Neural cell (in vitro differentiated cells): ENCODE measurements around the gene SH3RF3. TPM values are rescaled to one million over a fixed set of nuclear protein-coding genes. Genes with fewer than 3 reads are reported as not detected.

Experiments used
- H2AFZ ChIP-seq: fragments of 200-600, 300-800 bp; sonication (generic), shearing (Covaris generic); 2 replicates; pipeline ENCODE4 v1.6.0; 2014; ENCODE audit warnings: low read depth, mild to moderate bottlenecking, antibody characterized with exemption, low read length, moderate library complexity
- H3F3A ChIP-seq: fragments of 200-600 bp; shearing (Covaris generic); 2 replicates; pipeline ENCODE4 v1.6.1; 2016; ENCODE audit warnings: mild to moderate bottlenecking, moderate library complexity, mixed read lengths, antibody characterized with exemption, low read length; ENCODE audit not compliant: insufficient read depth, poor library complexity, severe bottlenecking
- H3K27ac ChIP-seq: fragments of 200-600, 300-800 bp; sonication (generic), shearing (Covaris generic); 2 replicates; pipeline ENCODE4 v1.5.1; 2014; ENCODE audit warnings: mild to moderate bottlenecking, low read length, moderate library complexity
- H3K27me3 ChIP-seq: fragments of 300-800, 200-600 bp; sonication (generic), shearing (Covaris generic); 2 replicates; pipeline ENCODE4 v1.6.0; 2014; ENCODE audit warnings: mild to moderate bottlenecking, low read depth, low read length, moderate library complexity; ENCODE audit not compliant: insufficient read depth
- H3K36me3 ChIP-seq: fragments of 300-800, 200-600 bp; sonication (generic), shearing (Covaris generic); 2 replicates; pipeline ENCODE4 v1.5.1; 2014; ENCODE audit warnings: mild to moderate bottlenecking, antibody characterized with exemption, low read length, moderate library complexity; ENCODE audit not compliant: insufficient read depth
- H3K4me2 ChIP-seq: fragments of 300-800, 200-600 bp; sonication (generic), shearing (Covaris generic); 2 replicates; pipeline ENCODE4 v1.6.0; 2014; ENCODE audit warnings: mild to moderate bottlenecking, low read length
- H3K4me3 ChIP-seq: fragments of 300-800, 200-600 bp; sonication (generic), shearing (Covaris generic); 2 replicates; pipeline ENCODE4 v1.5.1; 2014; ENCODE audit warnings: mild to moderate bottlenecking, low read length, moderate library complexity
- H3K79me2 ChIP-seq: fragments of 200-600 bp; shearing (Covaris generic); replicated peaks from 2 replicates; pipeline ENCODE4 v1.6.0; 2014; ENCODE audit warnings: mild to moderate bottlenecking, low read length, moderate library complexity; ENCODE audit not compliant: insufficient read depth
- H3K9ac ChIP-seq: fragments of 300-800, 200-600 bp; sonication (generic), shearing (Covaris generic); 2 replicates; pipeline ENCODE4 v1.6.1; 2016; ENCODE audit warnings: mild to moderate bottlenecking, low read length, mixed read lengths
- H3K9me2 ChIP-seq: fragments of 200-600 bp; shearing (Covaris generic); 2 replicates; pipeline ENCODE4 v1.6.1; 2016; ENCODE audit warnings: mild to moderate bottlenecking, low read length, mixed read lengths; ENCODE audit not compliant: insufficient read depth
- H3K9me3 ChIP-seq: fragments of 200-600, 300-800 bp; sonication (generic), shearing (Covaris generic); 2 replicates; pipeline ENCODE4 v1.6.1; 2016; ENCODE audit warnings: mild to moderate bottlenecking, mixed run types, low read length, moderate library complexity, mixed read lengths
- H4K20me1 ChIP-seq: fragments of 200-600 bp; shearing (Covaris generic); 2 replicates; pipeline ENCODE4 v1.6.1; 2016; ENCODE audit warnings: mild to moderate bottlenecking, mixed run types; ENCODE audit not compliant: insufficient read depth
- EP300 ChIP-seq: fragments of 450-650 bp; conservative IDR thresholded peaks from 2 replicates; pipeline ENCODE4 v1.6.1; 2014; ENCODE audit warnings: antibody characterized with exemption, mild to moderate bottlenecking, moderate library complexity; ENCODE audit not compliant: poor library complexity, severe bottlenecking
- EZH2 ChIP-seq: fragments of 200-600, 300-800 bp; shearing (Covaris generic), sonication (generic); IDR thresholded peaks from 2 replicates; pipeline ENCODE4 v1.6.1; 2014; ENCODE audit warnings: antibody characterized with exemption, low read length, borderline replicate concordance, mild to moderate bottlenecking; ENCODE audit not compliant: insufficient read depth, poor library complexity, severe bottlenecking
- MXI1 ChIP-seq: fragments of 450-650 bp; conservative IDR thresholded peaks from 2 replicates; pipeline ENCODE4 v1.6.1; 2014; ENCODE audit warnings: antibody characterized with exemption, mild to moderate bottlenecking; ENCODE audit not compliant: poor library complexity, severe bottlenecking
- POLR2AphosphoS5 ChIP-seq: IDR thresholded peaks from 2 replicates; pipeline ENCODE4 v1.6.1; 2012
- RAD21 ChIP-seq: fragments of 450-650 bp; conservative IDR thresholded peaks from 2 replicates; pipeline ENCODE4 v1.6.1; 2014; ENCODE audit warnings: antibody characterized with exemption, mild to moderate bottlenecking, moderate library complexity
- SMC3 ChIP-seq: fragments of 450-650 bp; conservative IDR thresholded peaks from 2 replicates; pipeline ENCODE4 v1.6.1; 2014; ENCODE audit warnings: antibody characterized with exemption, mild to moderate bottlenecking, moderate library complexity; ENCODE audit not compliant: poor library complexity
- TAF1 ChIP-seq: IDR thresholded peaks from 2 replicates; pipeline ENCODE4 v1.6.1; 2012; ENCODE audit warnings: low read depth
- polyA plus RNA-seq: library from polyadenylated mRNA; depleted of rRNA; stranded (reverse); fragments of >200 nt; gene quantifications from 2 replicates; pipeline ENCODE4 v1.2.3, GENCODE V29; 2014
- TF ChIP-seq, protein P1 (sequence below): IDR thresholded peaks from 2 replicates; pipeline ENCODE4 v1.6.1; 2012; ENCODE audit warnings: borderline replicate concordance
- TF ChIP-seq, protein P2 (sequence below): fragments of 450-650 bp; IDR thresholded peaks from 2 replicates; pipeline ENCODE4 v1.5.1; 2014; ENCODE audit warnings: antibody characterized with exemption, mild to moderate bottlenecking, moderate library complexity; ENCODE audit not compliant: poor library complexity, severe bottlenecking

Gene SH3RF3
- polyA plus RNA-seq, 1 donor from 2014 or later: 0.53 TPM

DNA sequence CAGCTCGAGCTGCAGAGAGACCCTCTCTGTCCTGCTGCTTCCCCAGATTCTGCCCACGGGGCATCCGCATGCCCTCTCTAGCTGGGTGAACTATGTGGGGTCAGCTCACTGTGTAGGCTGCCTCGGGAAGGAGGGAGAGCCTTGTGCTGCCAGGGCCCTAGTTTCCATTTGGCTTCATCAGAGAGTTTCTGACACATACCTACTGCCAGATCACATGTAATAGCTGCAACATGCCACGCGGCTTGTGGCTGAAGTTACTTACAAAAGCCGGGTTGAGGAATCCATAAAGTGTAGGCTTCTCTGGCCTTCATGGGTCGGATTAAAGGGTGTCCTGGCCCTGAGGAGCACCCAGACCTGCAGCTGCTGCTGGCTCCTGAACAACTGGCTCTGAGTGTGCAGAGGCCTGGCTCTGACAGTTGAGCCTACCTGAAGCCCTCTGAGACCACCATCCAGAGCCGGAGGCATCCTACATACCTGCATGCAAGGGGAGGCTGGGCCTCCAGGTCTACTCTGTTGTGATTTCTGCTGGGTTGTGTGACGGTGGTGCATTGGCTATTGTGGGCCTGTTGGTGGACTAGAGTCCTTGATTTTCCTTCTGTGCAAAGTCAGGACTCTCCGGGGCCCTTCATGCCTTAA is 130.0 kb downstream of the SH3RF3 start:
- Histone ChIP-seq H3K9me2 (no peaks in the 10 kb centered on the region), H3K4me2 (no peak overlapping the region), H3K4me3 (no peak overlapping the region), H2AFZ (no peak overlapping the region), H3K9ac (no peak overlapping the region), H3K36me3 (no peaks in the 10 kb centered on the region), H3F3A (no peaks in the 10 kb centered on the region), H3K79me2 (no peaks in the 10 kb centered on the region), H4K20me1 (no peaks in the 10 kb centered on the region), H3K27ac (no peak overlapping the region), H3K27me3 (no peaks in the 10 kb centered on the region), H3K9me3 (no peaks in the 10 kb centered on the region)
- TF ChIP-seq, protein P1, sequence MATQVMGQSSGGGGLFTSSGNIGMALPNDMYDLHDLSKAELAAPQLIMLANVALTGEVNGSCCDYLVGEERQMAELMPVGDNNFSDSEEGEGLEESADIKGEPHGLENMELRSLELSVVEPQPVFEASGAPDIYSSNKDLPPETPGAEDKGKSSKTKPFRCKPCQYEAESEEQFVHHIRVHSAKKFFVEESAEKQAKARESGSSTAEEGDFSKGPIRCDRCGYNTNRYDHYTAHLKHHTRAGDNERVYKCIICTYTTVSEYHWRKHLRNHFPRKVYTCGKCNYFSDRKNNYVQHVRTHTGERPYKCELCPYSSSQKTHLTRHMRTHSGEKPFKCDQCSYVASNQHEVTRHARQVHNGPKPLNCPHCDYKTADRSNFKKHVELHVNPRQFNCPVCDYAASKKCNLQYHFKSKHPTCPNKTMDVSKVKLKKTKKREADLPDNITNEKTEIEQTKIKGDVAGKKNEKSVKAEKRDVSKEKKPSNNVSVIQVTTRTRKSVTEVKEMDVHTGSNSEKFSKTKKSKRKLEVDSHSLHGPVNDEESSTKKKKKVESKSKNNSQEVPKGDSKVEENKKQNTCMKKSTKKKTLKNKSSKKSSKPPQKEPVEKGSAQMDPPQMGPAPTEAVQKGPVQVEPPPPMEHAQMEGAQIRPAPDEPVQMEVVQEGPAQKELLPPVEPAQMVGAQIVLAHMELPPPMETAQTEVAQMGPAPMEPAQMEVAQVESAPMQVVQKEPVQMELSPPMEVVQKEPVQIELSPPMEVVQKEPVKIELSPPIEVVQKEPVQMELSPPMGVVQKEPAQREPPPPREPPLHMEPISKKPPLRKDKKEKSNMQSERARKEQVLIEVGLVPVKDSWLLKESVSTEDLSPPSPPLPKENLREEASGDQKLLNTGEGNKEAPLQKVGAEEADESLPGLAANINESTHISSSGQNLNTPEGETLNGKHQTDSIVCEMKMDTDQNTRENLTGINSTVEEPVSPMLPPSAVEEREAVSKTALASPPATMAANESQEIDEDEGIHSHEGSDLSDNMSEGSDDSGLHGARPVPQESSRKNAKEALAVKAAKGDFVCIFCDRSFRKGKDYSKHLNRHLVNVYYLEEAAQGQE: no peak
- TF ChIP-seq TAF1 (no peak), RAD21 (no peak), MXI1 (no peak), EZH2 (no peak), POLR2AphosphoS5 (no peak)
- TF ChIP-seq, protein P2, sequence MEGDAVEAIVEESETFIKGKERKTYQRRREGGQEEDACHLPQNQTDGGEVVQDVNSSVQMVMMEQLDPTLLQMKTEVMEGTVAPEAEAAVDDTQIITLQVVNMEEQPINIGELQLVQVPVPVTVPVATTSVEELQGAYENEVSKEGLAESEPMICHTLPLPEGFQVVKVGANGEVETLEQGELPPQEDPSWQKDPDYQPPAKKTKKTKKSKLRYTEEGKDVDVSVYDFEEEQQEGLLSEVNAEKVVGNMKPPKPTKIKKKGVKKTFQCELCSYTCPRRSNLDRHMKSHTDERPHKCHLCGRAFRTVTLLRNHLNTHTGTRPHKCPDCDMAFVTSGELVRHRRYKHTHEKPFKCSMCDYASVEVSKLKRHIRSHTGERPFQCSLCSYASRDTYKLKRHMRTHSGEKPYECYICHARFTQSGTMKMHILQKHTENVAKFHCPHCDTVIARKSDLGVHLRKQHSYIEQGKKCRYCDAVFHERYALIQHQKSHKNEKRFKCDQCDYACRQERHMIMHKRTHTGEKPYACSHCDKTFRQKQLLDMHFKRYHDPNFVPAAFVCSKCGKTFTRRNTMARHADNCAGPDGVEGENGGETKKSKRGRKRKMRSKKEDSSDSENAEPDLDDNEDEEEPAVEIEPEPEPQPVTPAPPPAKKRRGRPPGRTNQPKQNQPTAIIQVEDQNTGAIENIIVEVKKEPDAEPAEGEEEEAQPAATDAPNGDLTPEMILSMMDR: no peak

DNA sequence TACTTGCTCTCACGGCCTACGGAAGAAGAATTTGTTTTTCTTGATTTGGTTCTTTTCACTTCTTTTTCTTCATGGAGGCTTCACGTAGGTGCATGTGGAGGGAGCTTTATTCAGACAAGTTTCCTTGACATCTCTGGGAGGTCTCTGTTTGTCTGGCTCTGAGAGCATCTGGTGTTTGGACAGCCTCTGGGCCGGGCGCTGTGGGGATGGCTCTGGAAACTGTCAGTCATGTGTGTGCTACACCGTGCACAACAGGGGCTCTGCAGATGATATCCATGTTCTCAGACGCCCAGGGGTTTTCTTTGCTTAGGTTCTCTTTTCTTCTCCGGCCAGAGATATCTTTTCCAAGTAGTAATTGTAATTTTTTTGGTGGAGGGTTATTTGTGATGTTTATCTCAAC is 130.7 kb downstream of the SH3RF3 start:
- Histone ChIP-seq H3K9ac (no peak overlapping the region), H3K36me3 (no peaks in the 10 kb centered on the region), H3K4me2 (no peak overlapping the region), H3K27me3 (no peaks in the 10 kb centered on the region), H4K20me1 (no peaks in the 10 kb centered on the region), H2AFZ (no peak overlapping the region), H3K27ac (no peak overlapping the region), H3K9me2 (no peaks in the 10 kb centered on the region), H3K4me3 (no peak overlapping the region), H3K9me3 (no peaks in the 10 kb centered on the region), H3F3A (no peaks in the 10 kb centered on the region), H3K79me2 (no peaks in the 10 kb centered on the region)
- TF ChIP-seq SMC3 (no peak), POLR2AphosphoS5 (no peak), MXI1 (no peak), TAF1 (no peak), RAD21 (no peak), EP300 (no peak), EZH2 (no peak)
- TF ChIP-seq, protein P2: no peak
- TF ChIP-seq, protein P1: no peak
